ENCODE measurements around the gene RIMBP2.

The RIMBP2 gene

GRCh38 chr12:130683080-130683479, 33.0 kb downstream of the RIMBP2 start:
- no peak for ATAC-seq
- no peak for DNase-seq

- no peak for DNase-seq
- no peak for ATAC-seq
These were observed 35.6 kb downstream of the RIMBP2 start for GRCh38 chr12:130680451-130680990.

DNA sequence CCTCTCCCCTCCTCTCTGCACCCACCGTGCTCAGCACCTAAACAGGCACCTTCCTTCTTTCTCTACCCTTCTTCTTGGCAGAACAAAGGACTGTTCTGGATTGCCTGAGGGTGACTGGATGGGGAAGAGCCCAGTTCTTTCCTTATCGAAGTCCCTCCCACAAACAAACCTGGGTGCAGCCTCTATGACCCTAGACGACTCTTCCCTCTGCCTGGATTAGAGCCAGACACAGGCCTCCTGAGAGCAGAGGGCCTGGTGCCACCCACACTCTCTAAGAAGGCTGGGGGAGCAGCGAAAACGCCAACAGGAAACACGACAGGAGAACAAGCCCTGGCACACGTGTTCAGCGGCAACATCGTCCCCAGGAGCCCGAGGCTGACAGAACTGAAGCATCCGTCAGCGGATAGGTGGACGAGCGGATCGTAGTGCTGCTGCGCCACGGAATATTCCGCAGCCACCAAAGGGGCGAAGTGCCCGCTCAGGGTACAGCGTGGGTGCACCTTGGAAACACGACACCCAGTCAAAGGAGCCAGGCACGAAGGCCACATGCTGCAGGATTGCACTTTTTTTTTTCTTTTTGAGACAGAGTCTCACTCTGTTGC, 38.0 kb downstream of the RIMBP2 start:
- no peak for DNase-seq
- no peak for ATAC-seq

GRCh38 chr12:130675791-130676190, 40.3 kb downstream of the RIMBP2 start:
- ATAC-seq (no peak), DNase-seq (no peak)

GRCh38 chr12:130675121-130675520, 41.0 kb downstream of the RIMBP2 start:
- ATAC-seq: no peak
- no peak for DNase-seq

DNA sequence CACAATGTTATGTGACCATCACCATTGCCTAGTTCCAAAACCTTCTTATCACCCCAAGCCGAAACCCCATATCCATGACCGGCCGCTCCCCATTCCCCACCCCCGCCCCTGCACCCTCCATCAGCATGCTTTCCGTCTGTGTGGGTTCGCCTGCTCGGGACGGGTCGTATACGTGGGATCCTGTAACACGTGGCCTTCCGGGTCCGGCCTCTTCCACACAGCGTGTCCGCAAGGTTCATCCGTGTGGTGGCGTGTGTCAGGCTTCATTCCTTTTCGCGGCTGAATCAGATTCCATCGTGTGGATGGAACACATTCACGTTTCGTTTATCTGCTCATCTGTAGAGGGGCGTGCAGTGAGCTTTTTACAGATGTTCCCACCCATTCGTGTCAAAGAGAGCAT, 41.4 kb downstream of the RIMBP2 start:
- ATAC-seq: no peak

GRCh38 chr12:130673036-130673705, 42.9 kb downstream of the RIMBP2 start:
- no peak for ATAC-seq
- DNase-seq: no peak

More for the DNA sequence above, 41.4 kb downstream of the RIMBP2 start:
- no peak for DNase-seq

DNA sequence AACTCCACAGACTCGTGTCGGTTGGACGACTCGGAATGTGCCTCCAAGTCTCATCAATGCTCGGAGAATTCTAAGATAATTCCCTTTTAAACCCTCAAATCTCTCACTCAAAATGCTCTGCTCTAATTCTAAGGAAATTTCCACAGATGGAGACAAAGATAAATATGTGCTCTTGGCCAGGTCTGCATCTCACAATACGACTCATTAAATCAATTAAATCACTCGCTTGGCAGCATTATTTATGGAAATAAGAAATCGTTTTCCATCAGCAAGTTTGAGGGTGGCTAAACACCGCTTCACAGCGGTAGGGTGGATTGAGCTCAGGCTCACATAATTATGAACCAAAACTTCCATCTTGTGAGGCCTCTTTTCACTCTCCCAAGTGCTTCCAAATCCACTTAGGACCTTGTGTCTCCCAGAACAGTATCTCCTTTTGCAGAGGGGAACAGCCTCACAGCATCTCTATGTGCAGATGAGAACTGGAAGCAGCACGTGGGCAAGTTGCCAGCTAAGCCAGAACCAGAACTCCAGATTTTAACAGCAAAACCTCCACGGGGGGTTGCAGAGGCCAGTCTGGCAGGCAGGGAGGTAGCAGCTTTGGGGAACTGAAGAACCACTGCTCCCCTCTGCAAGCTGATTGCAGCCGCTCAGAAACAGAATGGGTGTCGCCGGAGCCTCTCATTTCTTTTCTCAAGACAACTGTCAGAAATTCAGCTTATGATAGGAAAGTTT, 43.8 kb downstream of the RIMBP2 start:
- DNase-seq (no peak), ATAC-seq (no peak)

- no peak for DNase-seq
- ATAC-seq: no peak
These were observed 44.5 kb downstream of the RIMBP2 start for GRCh38 chr12:130671556-130671955.

DNA sequence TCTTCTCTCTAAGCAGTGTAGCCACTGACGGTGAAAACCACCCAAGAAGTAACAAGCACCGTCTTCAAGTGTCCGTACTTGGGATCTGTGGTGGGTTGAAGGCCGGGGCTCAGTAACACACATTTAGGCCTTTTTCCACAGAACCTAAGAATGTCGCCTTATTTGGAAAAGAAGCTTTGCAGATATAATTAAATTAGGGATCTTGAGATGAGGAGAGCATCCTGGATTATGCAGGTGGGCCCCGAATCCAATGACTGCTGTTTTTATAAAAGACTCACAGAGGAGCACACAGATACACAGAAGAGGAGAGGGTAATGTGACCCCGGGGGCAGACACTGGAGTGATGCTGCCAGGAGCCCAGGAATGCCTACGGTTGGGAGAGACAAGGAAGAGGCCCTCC, 46.3 kb downstream of the RIMBP2 start:
- DNase-seq (no peak), ATAC-seq (no peak)

- DNase-seq (no peak), ATAC-seq (no peak)
These were observed 46.9 kb downstream of the RIMBP2 start for GRCh38 chr12:130669205-130669557.

DNA sequence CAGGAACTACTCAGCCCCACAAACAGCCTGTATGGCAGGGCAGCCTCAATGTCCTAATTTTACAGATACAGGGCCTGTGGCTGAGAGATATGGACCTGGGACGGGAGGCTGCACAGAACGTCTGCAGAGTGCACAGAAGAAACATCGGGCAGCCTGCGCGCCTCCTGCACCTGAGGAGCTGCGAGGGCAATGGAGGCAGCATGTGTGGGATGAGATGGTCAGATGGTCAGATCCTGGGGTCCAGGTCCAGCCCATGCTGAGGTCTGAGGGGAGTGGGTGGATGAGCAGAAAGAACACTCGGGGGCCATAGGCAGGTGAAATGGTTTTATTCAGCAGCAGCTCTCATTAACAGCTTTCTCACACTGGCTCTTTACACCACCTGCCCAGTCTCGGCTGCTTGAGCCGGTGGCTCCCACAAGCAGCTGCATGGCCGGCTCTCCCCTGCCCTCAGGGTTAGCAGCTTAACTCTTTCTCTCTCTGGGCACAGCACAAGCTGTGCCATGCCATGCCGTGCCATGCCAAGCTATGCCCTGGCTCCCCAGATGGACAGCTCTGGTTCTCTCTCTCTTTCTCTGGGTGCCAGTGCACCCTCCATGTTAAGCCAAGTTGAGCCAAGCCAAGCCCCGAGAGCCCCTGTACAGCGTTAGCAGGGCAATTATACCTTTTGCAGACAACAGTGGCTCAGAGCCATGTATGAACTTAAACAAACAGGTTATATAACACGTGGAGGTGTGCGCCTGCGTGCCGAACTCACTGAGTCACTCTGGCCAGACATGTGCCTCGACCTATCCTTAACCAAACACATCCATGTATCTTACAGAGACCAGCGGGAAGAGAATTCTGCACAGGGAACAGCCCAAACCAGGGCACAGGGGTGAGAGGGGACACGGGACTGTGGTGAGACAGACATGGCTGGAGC, 47.6 kb downstream of the RIMBP2 start:
- ATAC-seq (no peak), DNase-seq (no peak)

GRCh38 chr12:130667421-130667960, 48.6 kb downstream of the RIMBP2 start:
- no peak for DNase-seq
- no peak for ATAC-seq

DNA sequence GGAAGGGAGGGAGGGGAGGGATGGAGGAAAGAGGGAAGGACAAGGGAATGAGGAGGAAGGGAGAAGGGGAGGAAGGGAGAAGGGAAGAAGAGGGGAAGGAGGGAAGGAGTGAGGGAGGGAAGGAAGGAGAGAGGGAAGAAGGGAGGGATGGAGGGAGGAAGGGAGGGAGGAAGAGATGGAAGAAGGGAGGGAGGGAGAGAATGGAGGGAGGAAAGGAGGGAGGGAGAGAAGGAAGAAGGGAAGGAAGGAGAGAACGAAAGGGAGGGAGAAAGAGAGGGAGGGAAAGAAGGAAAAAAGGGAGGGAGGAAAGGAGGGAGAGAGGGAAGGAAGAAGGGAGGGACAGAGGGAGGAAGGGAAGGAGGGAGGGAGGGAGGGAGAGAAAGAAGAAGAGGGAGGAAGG, 49.5 kb downstream of the RIMBP2 start:
- DNase-seq (no peak), ATAC-seq (no peak)

DNA sequence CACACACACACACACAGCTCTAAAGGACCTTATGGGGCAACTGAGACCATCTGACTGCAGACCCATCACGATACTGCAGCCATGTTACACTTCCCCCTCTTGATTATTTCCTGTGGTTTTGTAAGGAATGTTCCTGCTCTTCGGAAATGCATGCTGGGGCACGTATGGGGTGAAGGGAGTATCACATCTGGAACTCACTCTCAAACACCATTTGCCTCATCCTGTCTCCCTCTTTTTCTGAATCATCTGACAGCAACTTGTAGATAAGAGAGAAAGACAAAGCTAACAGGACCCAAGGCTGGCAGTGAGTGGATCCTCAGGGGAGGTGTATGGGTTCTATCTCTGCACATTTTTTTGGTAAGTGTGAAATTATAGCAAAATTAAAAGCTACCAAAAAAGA, 50.3 kb downstream of the RIMBP2 start:
- DNase-seq (no peak), ATAC-seq (no peak)

DNA sequence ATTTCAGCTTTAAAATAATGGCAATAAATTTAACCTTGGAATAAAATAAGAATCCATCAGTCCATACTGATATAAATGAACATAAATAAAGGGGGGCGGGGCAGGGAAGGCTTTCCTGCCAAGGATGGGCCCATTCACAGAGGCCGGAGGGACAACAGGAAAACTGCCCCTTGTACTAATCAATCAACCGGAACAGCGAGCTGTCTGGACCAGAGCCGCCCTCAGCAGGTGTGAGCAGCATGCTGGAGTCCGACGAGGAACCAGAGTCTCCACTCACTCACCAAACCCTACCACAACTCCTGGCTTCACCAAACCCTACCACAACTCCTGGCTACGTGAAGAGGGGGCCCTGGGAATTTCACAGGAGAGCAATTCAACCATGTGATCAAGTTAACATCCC, 51.3 kb downstream of the RIMBP2 start:
- ATAC-seq (no peak), DNase-seq (no peak)

- ATAC-seq (no peak), DNase-seq (no peak)
These were observed 51.8 kb downstream of the RIMBP2 start for GRCh38 chr12:130664252-130664651.

DNA sequence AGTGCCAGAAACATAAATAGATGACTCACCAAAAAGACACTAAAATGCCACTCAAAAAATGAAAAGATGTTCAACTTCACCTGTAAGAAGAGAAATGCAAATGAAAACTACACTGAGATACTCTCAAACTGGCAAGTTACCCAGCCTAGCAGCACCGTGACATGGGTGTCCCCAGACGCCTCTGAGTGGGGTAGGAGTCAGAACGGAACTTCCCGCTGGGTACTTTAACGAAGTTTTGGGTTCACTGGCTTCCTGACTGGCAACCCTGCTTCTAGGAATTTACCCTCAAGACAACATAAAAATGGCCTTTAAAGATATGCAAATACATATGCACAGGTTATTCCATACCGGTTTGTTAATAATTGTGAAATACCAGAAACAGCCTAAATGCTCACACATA, 52.6 kb downstream of the RIMBP2 start:
- ATAC-seq: no peak
- no peak for DNase-seq

- DNase-seq (no peak), ATAC-seq (no peak)
These were observed 54.4 kb downstream of the RIMBP2 start for GRCh38 chr12:130661486-130662255.

GRCh38 chr12:130661059-130661458, 55.0 kb downstream of the RIMBP2 start:
- DNase-seq (no peak), ATAC-seq (no peak)
